ENCODE data around the gene ADAM12. TPM values are rescaled to one million over a fixed set of nuclear protein-coding genes. Genes with fewer than 3 reads are reported as not detected.

Gene ADAM12
- polyA plus RNA-seq, 1 experiment = 8.6 TPM

GRCh38 chr10:126425032-126425431, 36.8 kb upstream of the ADAM12 start:
- no peak for TF ChIP-seq CTCF (IDR thresholded peaks at IDR 0.05; ENCODE audit: insufficient read depth, low read depth, low read length)
- CTCF ChIA-PET = interaction anchor here (1.6 kb wide), 1 partner anchor 11 kb away, joined by 3 read pairs; no protein-coding TSS in a partner anchor
- no peak for DNase-seq (ENCODE audit: low read depth)
- POLR2A ChIA-PET = no interaction called here
- no peaks in the 10 kb centered on the region for H3K36me3 ChIP-seq (ENCODE audit: control insufficient read depth, insufficient read depth, low read length)
- no peaks in the 10 kb centered on the region for H3K27me3 ChIP-seq (ENCODE audit: control insufficient read depth, insufficient read depth, low read length)
- no peak overlapping the region for H3K4me3 ChIP-seq (ENCODE audit: low read depth, low read length)

GRCh38 chr10:126423732-126424491, 35.6 kb upstream of the ADAM12 start:
- no peak for DNase-seq (ENCODE audit: low read depth)
- ChIA-PET POLR2A (no interaction called here), CTCF (interaction anchor here (0.6 to 1.6 kb wide), 3 partner anchors 12 to 701 kb away, joined by 3 to 4 read pairs (median 3); no protein-coding TSS in a partner anchor)

DNA sequence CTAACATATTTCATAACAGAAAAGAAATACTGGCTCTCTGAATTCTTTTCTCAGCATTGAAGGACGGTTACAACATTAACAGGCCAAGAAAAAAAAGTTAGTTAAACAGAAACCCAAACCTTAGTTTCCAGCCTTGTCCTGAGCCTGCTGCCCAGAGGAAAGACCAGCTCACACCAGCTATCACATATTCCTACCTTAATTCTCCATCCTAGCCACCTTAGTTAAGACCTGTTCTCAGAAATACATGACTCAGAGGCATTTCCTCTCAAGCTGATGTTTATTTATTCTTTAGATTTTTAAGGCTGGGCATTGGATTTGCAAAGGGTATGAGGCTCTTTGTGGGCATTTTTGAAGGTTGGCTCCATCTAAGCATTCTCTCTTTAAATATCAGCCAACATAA, 34.3 kb upstream of the ADAM12 start:
- CTCF ChIA-PET = no interaction called here
- H3K27me3 ChIP-seq (ENCODE audit: control insufficient read depth, insufficient read depth, low read length) = no peaks in the 10 kb centered on the region
- no peaks in the 10 kb centered on the region for H3K36me3 ChIP-seq (ENCODE audit: control insufficient read depth, insufficient read depth, low read length)
- POLR2A ChIA-PET = no interaction called here
- no peak overlapping the region for H3K4me3 ChIP-seq (ENCODE audit: low read depth, low read length)
- no peak for DNase-seq (ENCODE audit: low read depth)
- no peak for TF ChIP-seq CTCF (IDR thresholded peaks at IDR 0.05; ENCODE audit: insufficient read depth, low read depth, low read length)

More at GRCh38 chr10:126423732-126424491, 35.6 kb upstream of the ADAM12 start:
- no peak for TF ChIP-seq CTCF (IDR thresholded peaks at IDR 0.05; ENCODE audit: insufficient read depth, low read depth, low read length)
- Histone ChIP-seq H3K4me3 (ENCODE audit: low read depth, low read length) (no peak overlapping the region), H3K27me3 (ENCODE audit: control insufficient read depth, insufficient read depth, low read length) (no peaks in the 10 kb centered on the region), H3K36me3 (ENCODE audit: control insufficient read depth, insufficient read depth, low read length) (no peaks in the 10 kb centered on the region)

GRCh38 chr10:126421756-126422256, 33.5 kb upstream of the ADAM12 start:
- ChIA-PET POLR2A (no interaction called here), CTCF (no interaction called here)
- no peak for TF ChIP-seq CTCF (IDR thresholded peaks at IDR 0.05; ENCODE audit: insufficient read depth, low read depth, low read length)
- DNase-seq (ENCODE audit: low read depth) = peak; percentile 86
- Histone ChIP-seq H3K4me3 (ENCODE audit: low read depth, low read length) (no peak overlapping the region), H3K36me3 (ENCODE audit: control insufficient read depth, insufficient read depth, low read length) (no peaks in the 10 kb centered on the region), H3K27me3 (ENCODE audit: control insufficient read depth, insufficient read depth, low read length) (no peaks in the 10 kb centered on the region)

DNA sequence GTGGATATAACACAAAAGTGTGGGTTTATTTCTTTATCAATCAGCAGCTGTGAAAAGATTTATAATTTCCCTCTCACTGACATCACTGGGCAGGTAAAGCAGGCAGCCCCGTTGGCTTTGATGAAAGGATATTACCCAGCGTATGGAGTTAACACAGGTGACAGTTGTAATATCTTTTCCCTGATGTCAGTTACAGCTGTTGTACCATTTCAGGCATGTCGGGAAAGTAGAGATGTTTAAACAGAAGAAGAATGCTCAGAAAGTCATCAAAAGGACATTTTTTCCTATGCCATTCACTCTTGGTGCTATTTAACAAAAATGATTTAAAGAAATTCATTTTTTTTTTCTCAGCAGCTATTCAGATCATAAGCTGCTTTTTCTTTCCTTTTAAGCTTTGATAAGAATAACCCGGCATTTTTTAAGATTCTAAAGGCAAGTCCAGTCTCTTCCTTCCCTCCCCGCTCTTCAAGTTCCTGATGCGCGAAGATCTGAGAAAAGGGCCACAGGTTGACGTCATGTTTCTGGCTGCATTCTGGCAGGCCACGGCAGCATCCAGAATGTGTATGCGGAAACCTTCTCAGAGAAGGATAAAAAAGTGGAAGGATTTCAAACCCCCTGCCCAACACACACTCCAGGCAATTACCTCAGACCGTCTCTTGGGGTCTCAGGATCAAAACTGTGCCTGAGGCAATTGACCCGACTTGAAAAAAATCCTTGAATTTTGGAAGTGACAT, 32.5 kb upstream of the ADAM12 start:
- POLR2A ChIA-PET = no interaction called here
- TF ChIP-seq CTCF (IDR thresholded peaks at IDR 0.05; ENCODE audit: insufficient read depth, low read depth, low read length) = no peak
- CTCF ChIA-PET = interaction anchor here (1.1 to 1.8 kb wide), 2 partner anchors 9 to 438 kb away, joined by 3 to 4 read pairs; no protein-coding TSS in a partner anchor
- no peak for DNase-seq (ENCODE audit: low read depth)
- Histone ChIP-seq H3K36me3 (ENCODE audit: control insufficient read depth, insufficient read depth, low read length) (no peaks in the 10 kb centered on the region), H3K27me3 (ENCODE audit: control insufficient read depth, insufficient read depth, low read length) (no peaks in the 10 kb centered on the region), H3K4me3 (ENCODE audit: low read depth, low read length) (no peak overlapping the region)
